Right lobe of liver (tissue), 4 donors: ENCODE measurements around the gene INCA1.

Source experiments
- CTCF ChIP-seq, 4 donors: fragments of 200-600 bp in 3 of 4; fragments of 450-650 bp in 1 of 4; IDR thresholded peaks; one replicate each; pipeline versions ENCODE4 v1.5.1 to v1.8.0; 2016 to 2022; ENCODE audit warnings: antibody characterized with exemption in 4 of 4, mild to moderate bottlenecking in 2 of 4
- POLR2A ChIP-seq: fragments of 450-650 bp; IDR thresholded peaks from one replicate; pipeline ENCODE4 v1.6.1; 2017; ENCODE audit warnings: antibody characterized with exemption, mild to moderate bottlenecking
- donor health status: DM: no; HTN: no; CAD: no.
- donor health status: DM: no; HTN: no; CAD: no.
- donor health status: DM: no; HTN: yes; CAD: no.

GRCh38 chr17:4973256-4974114 is 23.8 kb downstream of the INCA1 start:
- no peak for TF ChIP-seq CTCF (IDR thresholded peaks at IDR 0.05)
- TF ChIP-seq POLR2A = no peak
